ENCODE results near the gene FAM107A. TPM values are rescaled to one million over a fixed set of nuclear protein-coding genes. Genes with fewer than 3 reads are reported as not detected.

FAM107A gene
- total and polyA plus RNA-seq, 11 donors = 24.6 to 144 (median 47.9) TPM

DNA sequence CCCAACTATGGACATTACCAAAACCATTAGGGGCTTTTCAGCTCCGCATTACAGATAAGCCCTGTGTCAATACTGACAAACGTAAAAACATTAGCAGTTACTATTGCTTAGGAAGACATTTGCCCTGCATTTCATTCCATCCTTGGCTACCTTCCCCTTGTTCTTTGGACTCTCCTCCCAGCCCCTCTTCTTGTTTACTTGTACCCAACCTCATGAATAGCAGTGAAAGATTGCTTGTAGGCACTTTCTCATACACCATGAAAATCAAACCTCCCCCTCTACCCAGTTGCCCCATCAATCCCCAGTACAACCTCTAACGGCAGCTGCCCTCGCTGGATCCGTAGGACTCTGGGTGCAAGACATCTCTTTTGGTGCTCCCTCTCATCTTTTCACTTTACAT lies 16.9 kb upstream of the FAM107A start:
- ATAC-seq (no peak), DNase-seq (no peak)
- H3K36me3 ChIP-seq = no peaks in the 10 kb centered on the region
- no peak overlapping the region for H3K4me3 ChIP-seq
- no peak overlapping the region for H3K27ac ChIP-seq
- 78 to 91% (median 87%) methylated on average over 5 of the region's 5 CpGs for WGBS, 4 donors
- H3K4me1 ChIP-seq = no peaks in the 10 kb centered on the region
- no peaks in the 10 kb centered on the region for H3K9me3 ChIP-seq
- no peaks in the 10 kb centered on the region for H3K27me3 ChIP-seq
- intact Hi-C loops (cut with DNase I) = no loop called here
- TF ChIP-seq CTCF (IDR thresholded peaks at IDR 0.05) = no peak
- no peak for TF ChIP-seq POLR2A (IDR thresholded peaks at IDR 0.05)

- no peak for TF ChIP-seq POLR2A (IDR thresholded peaks at IDR 0.05)
- no peak for TF ChIP-seq CTCF (IDR thresholded peaks at IDR 0.05)
- peaks cover 0 to 4% (median 3%) of the 10 kb centered on the region in 9 donors for H3K27me3 ChIP-seq
- ATAC-seq (no peak), DNase-seq (no peak)
- H3K27ac ChIP-seq = no peak overlapping the region
- no peaks in the 10 kb centered on the region for H3K36me3 ChIP-seq
- 48 to 66% (median 64%) methylated on average over 6 of the region's 6 CpGs for WGBS, 4 donors
- no peak overlapping the region for H3K4me3 ChIP-seq
- intact Hi-C loops (cut with DNase I) = no loop called here
- H3K4me1 ChIP-seq = peaks cover 0 to 2% (median 0%) of the 10 kb centered on the region in 12 donors
- H3K9me3 ChIP-seq = no peaks in the 10 kb centered on the region
Observed at GRCh38 chr3:58591517-58592510, 14.6 kb upstream of the FAM107A start.

- WGBS, 4 donors = 31 to 63% (median 41%) methylated on average over 3 of the region's 3 CpGs
- Histone ChIP-seq H3K4me3 (no peak overlapping the region), H3K9me3 (no peaks in the 10 kb centered on the region), H3K27me3 (peaks cover 0 to 18% (median 5%) of the 10 kb centered on the region in 9 donors), H3K27ac (no peak overlapping the region), H3K36me3 (no peaks in the 10 kb centered on the region), H3K4me1 (peaks cover 0 to 33% (median 14%) of the 10 kb centered on the region in 12 donors)
- intact Hi-C loops (cut with DNase I) = loop anchor here in 7 of 10 donors (5.0 kb wide), 1 partner anchor 39 kb away; no protein-coding TSS in a partner anchor
- ATAC-seq (no peak), DNase-seq (no peak)
- TF ChIP-seq POLR2A (IDR thresholded peaks at IDR 0.05) = no peak
- TF ChIP-seq CTCF (IDR thresholded peaks at IDR 0.05) = no peak
Observed at GRCh38 chr3:58588030-58588614, 10.9 kb upstream of the FAM107A start.

GRCh38 chr3:58586776-58587192 lies 9.6 kb upstream of the FAM107A start:
- H3K9me3 ChIP-seq = no peaks in the 10 kb centered on the region
- peaks cover 0 to 33% (median 14%) of the 10 kb centered on the region in 12 donors for H3K4me1 ChIP-seq
- TF ChIP-seq CTCF (IDR thresholded peaks at IDR 0.05) (no peak), POLR2A (IDR thresholded peaks at IDR 0.05) (no peak)
- intact Hi-C loops (cut with DNase I) = loop anchor here in 7 of 10 donors (5.0 kb wide), 1 partner anchor 41 kb away; no protein-coding TSS in a partner anchor
- WGBS, 4 donors = 10 to 29% (median 23%) methylated on average over 19 to 44 of the region's 44 CpGs
- H3K36me3 ChIP-seq = no peaks in the 10 kb centered on the region
- H3K4me3 ChIP-seq = peak overlapping the region in 1 of 12 donors; percentile 1
- peaks cover 0 to 18% (median 5%) of the 10 kb centered on the region in 9 donors for H3K27me3 ChIP-seq
- DNase-seq = no peak
- ATAC-seq = no peak
- no peak overlapping the region for H3K27ac ChIP-seq
